ENCODE data around the gene TNPO2. TPM values are rescaled to one million over a fixed set of nuclear protein-coding genes. Genes with fewer than 3 reads are reported as not detected.

TNPO2 gene
- total RNA-seq, 2 experiments from 2014 or later = 47.3 to 47.4 TPM

- Mint-ChIP-seq H3K27me3 (no peaks in the 10 kb centered on the region), H3K27ac (peak overlapping the region; percentile 98), H3K9me3 (no peaks in the 10 kb centered on the region), H3K36me3 (ENCODE audit: low read depth) (peaks cover 60% of the 10 kb centered on the region), H3K4me3 (peak overlapping the region; percentile 92), H3K4me1 (ENCODE audit: low read depth) (peaks cover 48% of the 10 kb centered on the region)
- ChIA-PET CTCF (interaction anchor here (1.7 kb wide), 1 partner anchor 25 kb away, joined by 14 read pairs; no protein-coding TSS in a partner anchor), POLR2A (interaction anchor here (0.7 to 2.9 kb wide), 4 partner anchors 16 to 54 kb away, joined by 4 to 13 read pairs (median 12); partner anchors contain the start of genes DHPS, ZNF490 and ZNF791)
- intact Hi-C loops (cut with DNase I, micrococcal nuclease) = loop anchor here (5.0 kb wide), 4 partner anchors 33 to 743 kb away; partner anchors contain the start of gene JUNB (in 1 of the 2)
- Histone ChIP-seq H3K27me3 (ENCODE audit: control insufficient read depth in 1 of 2, insufficient read depth in 2 of 2, low read length in 2 of 2) (no peaks in the 10 kb centered on the region), H3K27ac (ENCODE audit: low read depth in 1 of 2, low read length in 2 of 2) (peak overlapping the region; percentile 39 to 85), H3K4me3 (ENCODE audit: low read length) (peak overlapping the region; percentile 94), H3K9me3 (ENCODE audit: control insufficient read depth in 1 of 2, insufficient read depth in 1 of 2, low read length in 2 of 2) (no peaks in the 10 kb centered on the region), H3K4me1 (ENCODE audit: insufficient read depth, low read length) (peaks cover 58% of the 10 kb centered on the region), H3K36me3 (ENCODE audit: insufficient read depth, low read length) (peaks cover 46% of the 10 kb centered on the region)
- DNase-seq (peak; percentile 35 to 83 (median 58)), ATAC-seq (ENCODE audit: poor library complexity) (peak; percentile 47)
- TF ChIP-seq, protein P1, sequence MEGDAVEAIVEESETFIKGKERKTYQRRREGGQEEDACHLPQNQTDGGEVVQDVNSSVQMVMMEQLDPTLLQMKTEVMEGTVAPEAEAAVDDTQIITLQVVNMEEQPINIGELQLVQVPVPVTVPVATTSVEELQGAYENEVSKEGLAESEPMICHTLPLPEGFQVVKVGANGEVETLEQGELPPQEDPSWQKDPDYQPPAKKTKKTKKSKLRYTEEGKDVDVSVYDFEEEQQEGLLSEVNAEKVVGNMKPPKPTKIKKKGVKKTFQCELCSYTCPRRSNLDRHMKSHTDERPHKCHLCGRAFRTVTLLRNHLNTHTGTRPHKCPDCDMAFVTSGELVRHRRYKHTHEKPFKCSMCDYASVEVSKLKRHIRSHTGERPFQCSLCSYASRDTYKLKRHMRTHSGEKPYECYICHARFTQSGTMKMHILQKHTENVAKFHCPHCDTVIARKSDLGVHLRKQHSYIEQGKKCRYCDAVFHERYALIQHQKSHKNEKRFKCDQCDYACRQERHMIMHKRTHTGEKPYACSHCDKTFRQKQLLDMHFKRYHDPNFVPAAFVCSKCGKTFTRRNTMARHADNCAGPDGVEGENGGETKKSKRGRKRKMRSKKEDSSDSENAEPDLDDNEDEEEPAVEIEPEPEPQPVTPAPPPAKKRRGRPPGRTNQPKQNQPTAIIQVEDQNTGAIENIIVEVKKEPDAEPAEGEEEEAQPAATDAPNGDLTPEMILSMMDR (IDR thresholded peaks at IDR 0.05) = no peak
Measured at GRCh38 chr19:12665281-12665573, 58.5 kb downstream of the TNPO2 start.

GRCh38 chr19:12664406-12665280 is 59.1 kb downstream of the TNPO2 start:
- Mint-ChIP-seq H3K9me3 (no peaks in the 10 kb centered on the region), H3K27me3 (no peaks in the 10 kb centered on the region), H3K27ac (peak overlapping the region; percentile 98), H3K36me3 (ENCODE audit: low read depth) (peaks cover 64% of the 10 kb centered on the region), H3K4me3 (peak overlapping the region; percentile 92), H3K4me1 (ENCODE audit: low read depth) (peaks cover 47% of the 10 kb centered on the region)
- H3K27ac ChIP-seq (ENCODE audit: low read depth in 1 of 2, low read length in 2 of 2) = peak overlapping the region; percentile 39 to 44
- intact Hi-C loops (cut with DNase I, micrococcal nuclease) = loop anchor here (5.0 kb wide), 4 partner anchors 32 to 742 kb away; partner anchors contain the start of gene JUNB (in 1 of the 2)
- ATAC-seq (ENCODE audit: poor library complexity) = no peak
- TF ChIP-seq, protein P1 (IDR thresholded peaks at IDR 0.05) = no peak
- H3K36me3 ChIP-seq (ENCODE audit: insufficient read depth, low read length) = peaks cover 46% of the 10 kb centered on the region
- POLR2A ChIA-PET = interaction anchor here (0.5 to 2.9 kb wide), 5 partner anchors 14 to 54 kb away, joined by 3 to 13 read pairs (median 10); partner anchors contain the start of genes DHPS, ZNF490 and ZNF791
- H3K4me3 ChIP-seq (ENCODE audit: low read length) = peak overlapping the region; percentile 94
- peaks cover 53% of the 10 kb centered on the region for H3K4me1 ChIP-seq (ENCODE audit: insufficient read depth, low read length)
- CTCF ChIA-PET = no interaction called here
- DNase-seq = peak in 1 of 14 experiments; percentile 42
- H3K27me3 ChIP-seq (ENCODE audit: control insufficient read depth in 1 of 2, insufficient read depth in 2 of 2, low read length in 2 of 2) = no peaks in the 10 kb centered on the region
- no peaks in the 10 kb centered on the region for H3K9me3 ChIP-seq (ENCODE audit: control insufficient read depth in 1 of 2, insufficient read depth in 1 of 2, low read length in 2 of 2)

DNA sequence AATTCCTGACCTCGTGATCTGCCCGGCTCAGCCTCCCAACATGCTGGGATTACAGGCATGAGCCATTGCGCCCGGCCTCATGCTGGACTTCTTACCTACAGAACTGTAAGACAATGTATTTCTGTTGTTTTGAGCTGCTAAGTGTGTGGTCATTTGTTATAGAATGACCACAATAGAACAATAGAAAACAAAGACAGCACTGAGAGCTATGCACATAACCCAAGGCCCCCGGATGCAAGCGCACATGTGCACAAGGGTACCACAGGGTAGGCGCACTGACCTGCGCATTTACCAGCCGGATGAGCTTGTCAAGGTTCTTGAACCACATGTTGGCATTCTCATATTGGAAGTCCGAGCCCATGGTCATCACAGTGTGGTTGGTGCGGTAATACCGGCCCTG is 62.8 kb downstream of the TNPO2 start:
- ChIA-PET CTCF (no interaction called here), POLR2A (no interaction called here)
- DNase-seq (no peak), ATAC-seq (ENCODE audit: poor library complexity) (no peak)
- H3K4me3 ChIP-seq (ENCODE audit: low read length) = no peak overlapping the region
- H3K4me1 ChIP-seq (ENCODE audit: insufficient read depth, low read length) = peaks cover 23% of the 10 kb centered on the region
- intact Hi-C loops (cut with DNase I, micrococcal nuclease) = no loop called here
- Mint-ChIP-seq H3K4me3 (no peak overlapping the region), H3K36me3 (ENCODE audit: low read depth) (peaks cover 75% of the 10 kb centered on the region), H3K27me3 (no peaks in the 10 kb centered on the region), H3K9me3 (no peaks in the 10 kb centered on the region), H3K27ac (no peak overlapping the region), H3K4me1 (ENCODE audit: low read depth) (peaks cover 20% of the 10 kb centered on the region)
- TF ChIP-seq, protein P1 (IDR thresholded peaks at IDR 0.05) = no peak
- no peak overlapping the region for H3K27ac ChIP-seq (ENCODE audit: low read depth in 1 of 2, low read length in 2 of 2)
- H3K9me3 ChIP-seq (ENCODE audit: control insufficient read depth in 1 of 2, insufficient read depth in 1 of 2, low read length in 2 of 2) = no peaks in the 10 kb centered on the region
- H3K36me3 ChIP-seq (ENCODE audit: insufficient read depth, low read length) = peaks cover 78% of the 10 kb centered on the region
- no peaks in the 10 kb centered on the region for H3K27me3 ChIP-seq (ENCODE audit: control insufficient read depth in 1 of 2, insufficient read depth in 2 of 2, low read length in 2 of 2)

All from CD4-positive, alpha-beta T cell (primary cell).